K562 (cell line): ENCODE measurements around the gene NEDD4. TPM values are rescaled to one million over a fixed set of nuclear protein-coding genes. Genes with fewer than 3 reads are reported as not detected.

Source experiments
- AFF1 ChIP-seq, 2 experiments: fragments of 450-650 bp; IDR thresholded peaks; 2 replicates each; pipeline ENCODE4 v1.6.1; 2018; ENCODE audit warnings: mild to moderate bottlenecking in 2 of 2, low read depth in 1 of 2; ENCODE audit not compliant: partially characterized antibody in 2 of 2
- NFATC3 ChIP-seq: fragments of 450-650 bp; IDR thresholded peaks from 2 replicates; pipeline ENCODE4 v1.6.1; 2017; ENCODE audit warnings: mild to moderate bottlenecking
- RERE ChIP-seq: sonication (generic); formaldehyde crosslinking; IDR thresholded peaks from 2 replicates; pipeline ENCODE4 v1.8.0; 2023; ENCODE audit warnings: missing genetic modification reagents, mild to moderate bottlenecking, borderline replicate concordance
- U2AF1 ChIP-seq: fragments of 200-400 bp; formaldehyde crosslinking; optimal IDR thresholded peaks from 2 replicates; pipeline ENCODE3; 2017; ENCODE audit warnings: mild to moderate bottlenecking, low read depth, low read length, moderate library complexity
- WHSC1 ChIP-seq: IDR thresholded peaks from one replicate; pipeline ENCODE4 v1.6.1; 2012; ENCODE audit warnings: low read length, control low read depth, inconsistent platforms
- ZNF695 ChIP-seq: fragments of 450-650 bp; formaldehyde crosslinking; IDR thresholded peaks from 2 replicates; pipeline ENCODE4 v1.4.0; 2020; ENCODE audit warnings: mild to moderate bottlenecking, moderate library complexity
- polyA plus RNA-seq, 8 experiments: library from polyadenylated mRNA; depleted of rRNA in 4 of 8; stranded (reverse) in 5 of 8; unstranded in 3 of 8; fragments of >200 nt; fragmentation: Nextera tagmentation in 2 of 8; fragmentation: Illumina TruSeq in 1 of 8; extraction: Ambion mirVana in 2 of 8; extraction: Trizol in 1 of 8; gene quantifications; 2 replicates each; pipeline versions ENCODE4 v1.2.1 to v1.2.3, GENCODE V29; 2011 to 2014; ENCODE audit warnings: inconsistent platforms in 1 of 8, missing spikeins in 1 of 8
- total RNA-seq, 7 experiments: library from RNA; depleted of rRNA in 6 of 7; stranded (reverse); fragments of >200 nt in 6 of 7; fragmentation: Illumina TruSeq in 2 of 7; extraction: Trizol in 2 of 7; gene quantifications; 2 replicates each; pipeline versions ENCODE4 v1.2.1 to v1.2.3, GENCODE V29; 2011 to 2021; ENCODE audit warnings: low replicate concordance in 1 of 7

Gene NEDD4
- total and polyA plus RNA-seq, 9 of the 15 experiments (the other 6 are each of a cell fraction or from before 2014, with no cell fraction given) = 7.2 to 23.7 (median 17.3) TPM

- TF ChIP-seq RERE (CRISPR knock-in tag) = no peak
- TF ChIP-seq WHSC1 = no peak
- no peak for TF ChIP-seq U2AF1
- no peak for TF ChIP-seq AFF1 (IDR thresholded peaks at IDR 0.05; ENCODE audit: low read depth in 1 of 2, partially characterized antibody in 2 of 2)
- TF ChIP-seq NFATC3 = no peak
- TF ChIP-seq ZNF695 (CRISPR knock-in tag) = no peak
These were observed 26.5 kb upstream of the NEDD4 start (continued) for GRCh38 chr15:56019819-56020486.
